ENCODE data around the gene TXNIP. TPM values are rescaled to one million over a fixed set of nuclear protein-coding genes. Genes with fewer than 3 reads are reported as not detected.

TXNIP gene
- total RNA-seq, 1 experiment from 2014 or later = 131 TPM

DNA sequence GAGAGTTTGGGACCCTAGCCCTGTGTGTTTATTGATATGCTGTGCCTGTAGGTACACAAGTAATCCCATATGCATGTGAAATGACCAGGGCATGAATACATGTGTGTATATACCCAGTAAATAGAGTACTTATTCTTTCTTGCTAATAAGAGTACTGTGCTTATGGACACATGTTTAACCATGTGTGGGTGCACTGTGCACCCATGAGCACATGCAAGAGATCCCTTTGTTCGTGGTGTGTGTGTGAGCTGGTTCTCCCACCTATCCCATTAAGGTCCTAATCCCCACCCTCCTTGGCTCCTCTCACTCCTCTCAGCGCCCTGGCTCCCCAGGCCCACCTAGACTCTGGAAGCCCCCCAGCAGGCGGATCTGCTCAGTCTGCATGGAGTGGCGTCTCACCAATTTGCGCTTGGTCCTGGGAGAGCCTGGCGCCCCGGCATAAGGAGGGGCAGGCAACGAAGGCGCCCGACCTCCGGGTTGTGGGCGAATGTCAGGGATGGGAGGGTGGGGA, 36.4 kb downstream of the TXNIP start:
- POLR2A ChIA-PET (ENCODE audit: unreplicated experiment) = no interaction called here
- peaks cover 41% of the 10 kb centered on the region for H3K27me3 ChIP-seq (ENCODE audit: insufficient read depth, low read depth)
- H3K4me1 ChIP-seq (replicated peaks; ENCODE audit: insufficient read depth) = peaks cover 27% of the 10 kb centered on the region
- H4K20me1 ChIP-seq (ENCODE audit: insufficient read depth) = no peaks in the 10 kb centered on the region
- H3K4me2 ChIP-seq = no peak overlapping the region
- no peaks in the 10 kb centered on the region for H3K9me2 ChIP-seq (ENCODE audit: insufficient read depth)
- intact Hi-C loops (cut with micrococcal nuclease; ENCODE audit: unreplicated experiment) = no loop called here
- H3F3A ChIP-seq (ENCODE audit: insufficient read depth, low read depth) = peaks cover 21% of the 10 kb centered on the region
- H3K27ac ChIP-seq = no peak overlapping the region
- DNase-seq = no peak
- no peaks in the 10 kb centered on the region for H3K9me3 ChIP-seq (ENCODE audit: insufficient read depth, low read depth)
- TF ChIP-seq EZH2 (IDR thresholded peaks at IDR 0.05; ENCODE audit: low read depth) = no peak
- TF ChIP-seq, protein P1, sequence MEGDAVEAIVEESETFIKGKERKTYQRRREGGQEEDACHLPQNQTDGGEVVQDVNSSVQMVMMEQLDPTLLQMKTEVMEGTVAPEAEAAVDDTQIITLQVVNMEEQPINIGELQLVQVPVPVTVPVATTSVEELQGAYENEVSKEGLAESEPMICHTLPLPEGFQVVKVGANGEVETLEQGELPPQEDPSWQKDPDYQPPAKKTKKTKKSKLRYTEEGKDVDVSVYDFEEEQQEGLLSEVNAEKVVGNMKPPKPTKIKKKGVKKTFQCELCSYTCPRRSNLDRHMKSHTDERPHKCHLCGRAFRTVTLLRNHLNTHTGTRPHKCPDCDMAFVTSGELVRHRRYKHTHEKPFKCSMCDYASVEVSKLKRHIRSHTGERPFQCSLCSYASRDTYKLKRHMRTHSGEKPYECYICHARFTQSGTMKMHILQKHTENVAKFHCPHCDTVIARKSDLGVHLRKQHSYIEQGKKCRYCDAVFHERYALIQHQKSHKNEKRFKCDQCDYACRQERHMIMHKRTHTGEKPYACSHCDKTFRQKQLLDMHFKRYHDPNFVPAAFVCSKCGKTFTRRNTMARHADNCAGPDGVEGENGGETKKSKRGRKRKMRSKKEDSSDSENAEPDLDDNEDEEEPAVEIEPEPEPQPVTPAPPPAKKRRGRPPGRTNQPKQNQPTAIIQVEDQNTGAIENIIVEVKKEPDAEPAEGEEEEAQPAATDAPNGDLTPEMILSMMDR (conservative IDR thresholded peaks at IDR 0.05) = no peak
- no TSS peak for BruUV-seq (replicated peaks)
- no peak overlapping the region for H3K4me3 ChIP-seq
- no peaks in the 10 kb centered on the region for H3K36me3 ChIP-seq (ENCODE audit: low read depth)
- H2AFZ ChIP-seq = no peak overlapping the region
- CTCF ChIA-PET = no interaction called here
- no peaks in the 10 kb centered on the region for H3K79me2 ChIP-seq (ENCODE audit: low read depth)

- CTCF ChIA-PET = no interaction called here
- Histone ChIP-seq H3K27me3 (ENCODE audit: insufficient read depth, low read depth) (peaks cover 48% of the 10 kb centered on the region), H4K20me1 (ENCODE audit: insufficient read depth) (no peaks in the 10 kb centered on the region), H3K79me2 (ENCODE audit: low read depth) (no peaks in the 10 kb centered on the region), H3K9me3 (ENCODE audit: insufficient read depth, low read depth) (no peaks in the 10 kb centered on the region), H3K4me2 (no peak overlapping the region), H3K36me3 (ENCODE audit: low read depth) (no peaks in the 10 kb centered on the region), H3F3A (ENCODE audit: insufficient read depth, low read depth) (peaks cover 21% of the 10 kb centered on the region), H3K27ac (no peak overlapping the region), H3K4me1 (replicated peaks; ENCODE audit: insufficient read depth) (peaks cover 27% of the 10 kb centered on the region), H3K4me3 (no peak overlapping the region), H3K9me2 (ENCODE audit: insufficient read depth) (no peaks in the 10 kb centered on the region), H2AFZ (no peak overlapping the region)
- POLR2A ChIA-PET (ENCODE audit: unreplicated experiment) = no interaction called here
- DNase-seq = no peak
- intact Hi-C loops (cut with micrococcal nuclease; ENCODE audit: unreplicated experiment) = no loop called here
- TF ChIP-seq, protein P1 (conservative IDR thresholded peaks at IDR 0.05) = no peak
- TF ChIP-seq EZH2 (IDR thresholded peaks at IDR 0.05; ENCODE audit: low read depth) = no peak
- no TSS peak for BruUV-seq (replicated peaks)
These were observed 37.0 kb downstream of the TXNIP start for GRCh38 chr1:145959333-145959732.

DNA sequence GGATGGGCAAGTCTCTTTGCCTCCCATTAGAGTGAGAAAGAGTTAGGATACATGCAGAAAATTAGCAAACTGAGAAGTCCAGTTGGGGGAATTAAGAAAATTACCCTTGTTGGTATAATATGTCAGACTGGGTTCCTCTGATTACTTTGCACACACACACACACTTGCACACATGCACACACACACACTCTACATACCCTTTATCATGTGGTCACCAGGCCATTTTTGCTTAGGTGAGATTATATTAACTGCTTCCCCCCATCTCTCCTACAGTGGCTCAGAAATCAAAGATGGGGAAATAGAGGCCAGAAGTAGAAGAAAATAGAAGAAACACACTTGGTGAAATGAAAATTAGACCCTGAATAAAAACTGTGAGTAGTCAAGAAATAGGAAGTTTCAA, 37.6 kb downstream of the TXNIP start:
- Histone ChIP-seq H2AFZ (no peak overlapping the region), H3K4me1 (replicated peaks; ENCODE audit: insufficient read depth) (peaks cover 23% of the 10 kb centered on the region)

More for the DNA sequence above, 37.6 kb downstream of the TXNIP start:
- H3K9me3 ChIP-seq (ENCODE audit: insufficient read depth, low read depth) = no peaks in the 10 kb centered on the region
- no peak overlapping the region for H3K27ac ChIP-seq
- no peak overlapping the region for H3K4me3 ChIP-seq
- no peak for DNase-seq
- ChIA-PET CTCF (interaction anchor here (0.9 kb wide), 1 partner anchor 31 kb away, joined by 3 read pairs; the partner anchor contains the start of gene RBM8A), POLR2A (ENCODE audit: unreplicated experiment) (no interaction called here)
- TF ChIP-seq, protein P1 (conservative IDR thresholded peaks at IDR 0.05) = no peak
- no peak for TF ChIP-seq EZH2 (IDR thresholded peaks at IDR 0.05; ENCODE audit: low read depth)
- intact Hi-C loops (cut with micrococcal nuclease; ENCODE audit: unreplicated experiment) = no loop called here
- H3K27me3 ChIP-seq (ENCODE audit: insufficient read depth, low read depth) = peaks cover 52% of the 10 kb centered on the region
- H3K4me2 ChIP-seq = peak overlapping the region; percentile 82; the same call in 1 of the 2 replicates
- H4K20me1 ChIP-seq (ENCODE audit: insufficient read depth) = no peaks in the 10 kb centered on the region
- no peaks in the 10 kb centered on the region for H3K36me3 ChIP-seq (ENCODE audit: low read depth)
- no TSS peak for BruUV-seq (replicated peaks)
- no peaks in the 10 kb centered on the region for H3K9me2 ChIP-seq (ENCODE audit: insufficient read depth)
- no peaks in the 10 kb centered on the region for H3K79me2 ChIP-seq (ENCODE audit: low read depth)
- peaks cover 19% of the 10 kb centered on the region for H3F3A ChIP-seq (ENCODE audit: insufficient read depth, low read depth)
